ENCODE results near the gene SHD.
"Not testable (repeated sequence)": the region's sequence is repeated elsewhere in the genome, so short reads cannot be mapped to it uniquely, and the experiment has no call there.

- TF ChIP-seq CTCF (IDR thresholded peaks at IDR 0.05; ENCODE audit: extremely low read depth in 1 of 2, insufficient read depth in 1 of 2, low read depth in 1 of 2, low read length in 2 of 2); EZH2 (IDR thresholded peaks at IDR 0.05; ENCODE audit: borderline replicate concordance, low read depth, low read length, severe bottlenecking); POLR2A (IDR thresholded peaks at IDR 0.05; ENCODE audit: low read depth, low read length); POLR2AphosphoS5 (IDR thresholded peaks at IDR 0.05; ENCODE audit: insufficient read depth, low read depth, low read length); MYC (IDR thresholded peaks at IDR 0.05; ENCODE audit: low read depth, low read length); JUN (IDR thresholded peaks at IDR 0.05; ENCODE audit: borderline replicate concordance, insufficient read depth, insufficient read length, low read depth); MAX (IDR thresholded peaks at IDR 0.05; ENCODE audit: insufficient read depth, insufficient read length); GATA2 (IDR thresholded peaks at IDR 0.05; ENCODE audit: insufficient read depth, insufficient read length, low read depth, low read length); FOS (IDR thresholded peaks at IDR 0.05; ENCODE audit: borderline replicate concordance, insufficient read depth, low read length): not testable (repeated sequence)
Measured at GRCh38 chr19:4231521-4231920, 47.5 kb upstream of the SHD start.
